Karpas-422 (cell line): ENCODE results near the gene AK1. TPM values are rescaled to one million over a fixed set of nuclear protein-coding genes. Genes with fewer than 3 reads are reported as not detected.

Source experiments
- DNase-seq: peaks from one replicate; pipeline ENCODE4 v3.0.0-alpha.2; 2015
- H2AFZ ChIP-seq: fragments of 200-600 bp; sonication (generic); 2 replicates; pipeline ENCODE4 v1.6.1; 2014; ENCODE audit warnings: antibody characterized with exemption, low read length, mixed read lengths
- H3K27ac ChIP-seq: fragments of 200-600 bp; sonication (generic); 2 replicates; pipeline ENCODE4 v1.5.1; 2014; ENCODE audit warnings: mild to moderate bottlenecking, low read length, moderate library complexity
- H3K27me3 ChIP-seq: fragments of 200-600 bp; sonication (generic); 2 replicates; pipeline ENCODE4 v1.6.1; 2014; ENCODE audit warnings: low read length, mixed read lengths
- H3K36me3 ChIP-seq: fragments of 200-600 bp; sonication (generic); 2 replicates; pipeline ENCODE4 v1.6.1; 2014; ENCODE audit warnings: low read length, mixed read lengths; ENCODE audit not compliant: insufficient read depth
- H3K4me1 ChIP-seq: fragments of 200-600 bp; sonication (generic); 2 replicates; pipeline ENCODE4 v1.6.1; 2014; ENCODE audit warnings: mild to moderate bottlenecking, low read length, mixed read lengths
- H3K4me2 ChIP-seq: fragments of 200-600 bp; sonication (generic); 2 replicates; pipeline ENCODE4 v1.6.1; 2014; ENCODE audit warnings: low read length, low read depth, mild to moderate bottlenecking; ENCODE audit not compliant: poor library complexity, severe bottlenecking
- H3K4me3 ChIP-seq: fragments of 200-600 bp; sonication (generic); 2 replicates; pipeline ENCODE4 v1.5.1; 2014; ENCODE audit warnings: mild to moderate bottlenecking, antibody characterized with exemption, low read length, mixed read lengths
- H3K79me2 ChIP-seq: fragments of 200-600 bp; sonication (generic); 2 replicates; pipeline ENCODE4 v1.6.1; 2014; ENCODE audit warnings: mild to moderate bottlenecking, low read length, mixed read lengths
- H3K9ac ChIP-seq: fragments of 200-600 bp; sonication (generic); 2 replicates; pipeline ENCODE4 v1.6.0; 2014; ENCODE audit warnings: low read length
- H3K9me2 ChIP-seq: fragments of 200-600 bp; sonication (generic), shearing (Covaris generic); replicated peaks from 2 replicates; pipeline ENCODE4 v1.6.0; 2014; ENCODE audit warnings: mild to moderate bottlenecking, low read length, moderate library complexity; ENCODE audit not compliant: insufficient read depth
- H3K9me3 ChIP-seq: fragments of 300-700, 200-600 bp; sonication (generic); 2 replicates; pipeline ENCODE4 v1.6.1; 2014; ENCODE audit warnings: low read length, mixed read lengths
- H4K20me1 ChIP-seq: fragments of 200-600 bp; sonication (generic); 2 replicates; pipeline ENCODE4 v1.6.1; 2014; ENCODE audit warnings: mild to moderate bottlenecking, antibody characterized with exemption, low read length, low read depth; ENCODE audit not compliant: insufficient read depth
- total RNA-seq: library from RNA; depleted of rRNA; stranded (reverse); fragments of >200 nt; shearing (Covaris generic); gene quantifications from 2 replicates; pipeline ENCODE4 v1.2.3, GENCODE V29; 2014; ENCODE audit warnings: low replicate concordance; rRNA removed

The AK1 gene, protein sequence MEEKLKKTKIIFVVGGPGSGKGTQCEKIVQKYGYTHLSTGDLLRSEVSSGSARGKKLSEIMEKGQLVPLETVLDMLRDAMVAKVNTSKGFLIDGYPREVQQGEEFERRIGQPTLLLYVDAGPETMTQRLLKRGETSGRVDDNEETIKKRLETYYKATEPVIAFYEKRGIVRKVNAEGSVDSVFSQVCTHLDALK
- total RNA-seq = 1.0 and 32.6 TPM in 2 replicates

DNA sequence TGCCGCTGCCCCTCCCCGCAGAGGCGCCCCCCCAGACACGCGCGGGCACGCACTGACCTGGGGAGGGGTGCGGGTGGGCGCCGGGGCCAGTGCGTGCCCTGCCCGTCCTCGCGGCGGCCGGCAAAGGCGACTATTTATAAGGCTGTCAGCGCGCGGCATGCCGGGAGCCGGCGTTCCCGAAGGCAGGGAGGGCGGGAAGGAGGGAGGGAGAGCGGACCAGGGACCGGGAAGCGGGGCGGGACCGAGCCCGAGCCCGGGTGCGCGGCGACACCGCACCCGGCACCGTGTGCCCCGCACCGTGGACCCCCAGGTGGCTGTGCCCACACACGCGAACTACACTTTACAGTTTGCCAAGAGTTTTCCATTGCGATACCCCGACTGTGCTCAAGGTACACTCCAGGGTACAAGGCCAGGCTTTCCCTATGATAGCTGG lies at the start of gene AK1:
Gene AK1 (minus strand): TSS at position 110 of the 433 bp plus-strand sequence. CDS start 3,058 bp downstream, outside the sequence.
- Histone ChIP-seq H3K9me2 (no peaks in the 10 kb centered on the region), H3K4me3 (no peak within 1 kb of the TSS), H3K27me3 (no peaks in the 10 kb centered on the region), H3K36me3 (no peaks in the 10 kb centered on the region), H4K20me1 (no peaks in the 10 kb centered on the region), H3K79me2 (no peaks in the 10 kb centered on the region), H3K4me2 (no peak within 1 kb of the TSS), H3K9ac (no peak within 1 kb of the TSS), H3K27ac (no peak within 1 kb of the TSS), H3K4me1 (0 out of 2 replicates have a peak, but pooled peaks cover 2% of the 10 kb centered on the region), H2AFZ (no peak within 1 kb of the TSS), H3K9me3 (no peaks in the 10 kb centered on the region)
- no peak for DNase-seq

DNA sequence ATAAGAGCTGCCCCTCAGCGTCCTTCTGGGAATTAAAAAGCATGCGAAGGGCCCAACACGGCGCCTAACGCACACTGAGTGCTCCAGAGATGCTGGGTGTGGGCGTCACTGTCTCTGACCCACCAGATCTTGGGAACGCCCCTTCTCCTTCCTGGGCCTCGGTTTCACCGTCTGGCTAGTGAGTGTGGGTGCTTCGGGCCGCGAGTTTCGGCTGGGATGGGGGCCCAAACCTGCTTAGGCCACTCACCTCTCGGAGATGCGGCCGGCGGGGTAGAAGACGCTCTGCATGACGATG lies 49.4 kb upstream of the AK1 start:
- Histone ChIP-seq H2AFZ (no peak overlapping the region), H4K20me1 (peaks cover 24% of the 10 kb centered on the region; the same call in 1 of the 2 replicates), H3K4me1 (peaks cover 17% of the 10 kb centered on the region), H3K27me3 (no peaks in the 10 kb centered on the region), H3K9ac (peak overlapping the region; percentile 17; the same call in 1 of the 2 replicates), H3K79me2 (no peaks in the 10 kb centered on the region), H3K4me2 (peak overlapping the region; percentile 44), H3K4me3 (peak overlapping the region; percentile 30; the same call in 1 of the 2 replicates), H3K9me3 (no peaks in the 10 kb centered on the region), H3K27ac (no peak overlapping the region), H3K36me3 (no peaks in the 10 kb centered on the region), H3K9me2 (no peaks in the 10 kb centered on the region)
- DNase-seq = no peak

DNA sequence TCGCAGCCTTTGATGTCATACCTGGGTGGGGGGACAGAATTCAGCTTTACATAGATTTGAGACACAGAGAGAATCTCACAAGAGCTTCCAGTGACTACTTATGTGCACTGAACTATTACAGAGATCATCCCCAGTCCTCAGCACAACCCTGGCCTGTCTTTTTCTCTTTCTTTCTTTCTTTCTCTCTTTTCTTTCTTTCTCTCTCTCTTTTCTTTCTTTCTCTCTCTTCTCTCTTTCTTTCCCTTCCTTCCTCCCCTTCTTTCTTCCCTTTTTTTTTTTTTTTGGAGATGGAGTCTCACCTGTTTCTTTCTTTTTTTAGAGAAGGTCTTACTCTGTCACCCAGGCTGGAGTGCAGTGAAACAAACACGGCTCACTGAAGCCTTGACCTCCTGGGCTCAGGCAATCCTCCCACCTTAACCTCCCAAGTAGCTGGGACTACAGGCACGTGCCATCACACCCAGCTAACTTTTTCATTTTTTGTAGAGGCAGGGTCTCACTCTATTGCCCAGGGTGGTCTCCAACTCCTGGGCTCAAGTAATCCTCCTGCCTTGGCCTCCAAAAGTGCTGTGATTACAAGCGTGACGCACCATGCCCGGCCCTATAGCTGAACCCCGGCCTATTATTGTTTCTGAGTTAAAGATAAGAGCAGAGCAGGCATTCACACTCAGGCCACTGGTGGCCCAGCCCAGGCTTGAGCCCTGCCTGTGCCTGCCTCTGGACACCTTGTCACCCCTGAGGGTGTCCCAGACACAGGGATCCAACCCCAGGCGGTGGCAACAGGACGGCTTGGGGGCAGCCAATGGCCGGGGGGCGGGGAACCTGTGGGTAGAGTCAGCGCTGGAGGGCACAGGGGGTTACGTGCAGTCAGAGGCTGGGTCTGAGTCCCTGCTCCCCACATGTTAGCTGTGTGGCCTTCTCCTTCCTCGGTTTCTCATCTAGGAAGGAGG lies 48.8 kb upstream of the AK1 start:
- Histone ChIP-seq H3K27ac (no peak overlapping the region), H3K4me2 (no peak overlapping the region), H3K9me2 (no peaks in the 10 kb centered on the region), H3K4me1 (peaks cover 15% of the 10 kb centered on the region), H3K79me2 (no peaks in the 10 kb centered on the region), H3K36me3 (no peaks in the 10 kb centered on the region), H3K27me3 (no peaks in the 10 kb centered on the region), H2AFZ (no peak overlapping the region), H3K9ac (peak overlapping the region; percentile 17; the same call in 1 of the 2 replicates), H3K4me3 (peak overlapping the region; percentile 30; the same call in 1 of the 2 replicates), H4K20me1 (peaks cover 20% of the 10 kb centered on the region; the same call in 1 of the 2 replicates), H3K9me3 (no peaks in the 10 kb centered on the region)
- DNase-seq = no peak

DNA sequence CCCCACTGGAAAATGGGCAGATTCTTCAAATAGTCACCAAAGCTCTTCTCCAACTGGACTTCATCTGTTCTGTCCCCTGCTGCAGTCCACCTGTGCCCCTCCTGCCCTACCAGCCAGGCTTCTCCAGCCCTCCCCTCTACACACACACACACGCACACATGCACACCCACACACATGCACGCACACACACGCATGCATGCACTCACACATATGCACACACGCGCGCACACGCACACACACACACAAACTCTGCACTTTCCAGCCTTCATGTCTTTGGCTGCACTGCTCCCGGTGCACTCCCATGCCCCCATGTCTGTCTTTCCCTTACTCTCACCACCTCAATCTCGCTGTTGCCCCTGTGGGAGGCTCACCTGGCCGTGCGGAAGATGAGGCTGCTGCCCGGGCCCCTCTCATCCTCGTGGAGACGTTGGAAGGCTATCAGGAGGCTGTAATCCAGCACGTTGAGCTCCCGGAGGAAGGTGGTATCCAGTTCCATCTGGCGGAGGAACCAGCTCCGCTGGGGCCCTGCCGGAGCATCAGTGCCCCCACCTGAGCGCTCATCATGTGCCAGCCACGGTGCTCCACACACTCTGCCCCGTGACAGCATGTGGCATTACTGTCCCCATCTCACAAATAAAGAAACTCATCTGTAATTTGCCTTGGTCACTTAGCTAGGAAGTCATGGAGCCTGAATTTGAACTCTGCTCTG lies 47.4 kb upstream of the AK1 start:
- Histone ChIP-seq H3K9me3 (no peaks in the 10 kb centered on the region), H3K4me1 (peaks cover 6% of the 10 kb centered on the region), H3K9ac (no peak overlapping the region), H3K9me2 (no peaks in the 10 kb centered on the region), H3K27me3 (no peaks in the 10 kb centered on the region), H3K4me2 (no peak overlapping the region), H3K4me3 (no peak overlapping the region), H4K20me1 (peaks cover 11% of the 10 kb centered on the region; the same call in 1 of the 2 replicates), H3K79me2 (no peaks in the 10 kb centered on the region), H3K36me3 (no peaks in the 10 kb centered on the region), H2AFZ (no peak overlapping the region), H3K27ac (no peak overlapping the region)
- no peak for DNase-seq

DNA sequence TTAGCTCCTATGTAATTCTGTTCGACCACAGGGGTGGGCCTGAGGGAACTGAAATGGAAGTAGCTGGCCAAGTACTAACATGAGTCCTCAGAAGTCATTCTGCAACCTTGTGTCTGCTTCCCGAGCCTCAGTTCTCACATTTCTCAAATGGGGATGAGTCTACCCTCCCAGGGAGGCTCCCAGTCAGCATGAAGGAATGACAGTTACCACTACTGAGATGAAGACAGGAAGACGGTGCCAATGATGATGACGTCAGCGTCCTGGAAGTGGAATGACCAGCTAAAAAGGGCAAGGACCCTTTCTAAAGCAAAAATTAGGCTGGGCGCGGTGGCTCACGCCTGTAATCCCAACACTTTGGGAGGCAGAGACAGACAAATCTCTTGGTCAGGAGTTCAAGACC lies 46.3 kb upstream of the AK1 start:
- Histone ChIP-seq H3K79me2 (no peaks in the 10 kb centered on the region), H3K9ac (no peak overlapping the region), H3K4me3 (no peak overlapping the region), H3K9me2 (no peaks in the 10 kb centered on the region), H3K4me2 (no peak overlapping the region), H4K20me1 (peaks cover 3% of the 10 kb centered on the region; the same call in 1 of the 2 replicates), H3K4me1 (peaks cover 6% of the 10 kb centered on the region), H2AFZ (no peak overlapping the region), H3K36me3 (no peaks in the 10 kb centered on the region), H3K27me3 (no peaks in the 10 kb centered on the region), H3K9me3 (no peaks in the 10 kb centered on the region), H3K27ac (no peak overlapping the region)
- DNase-seq = no peak

DNA sequence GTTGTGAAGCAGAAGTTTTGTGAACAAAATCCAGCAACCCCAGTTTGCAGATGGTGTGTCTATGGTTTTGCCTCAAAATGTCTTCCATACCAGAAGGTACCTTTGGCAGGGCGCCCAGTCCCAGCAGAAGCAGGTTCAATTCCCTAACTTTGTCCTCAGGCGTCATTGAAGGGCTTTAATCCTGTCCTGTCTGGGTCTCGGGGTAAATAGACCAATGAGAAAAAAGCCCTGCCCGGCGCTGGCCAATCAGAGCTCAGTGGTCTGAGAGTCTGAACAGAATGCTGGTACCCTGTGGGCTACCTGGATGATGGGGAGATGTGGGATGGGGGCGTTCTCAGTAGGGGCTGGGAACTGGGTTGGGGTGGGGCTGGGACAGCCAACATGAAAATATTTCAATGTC lies 45.6 kb upstream of the AK1 start:
- H3K9ac ChIP-seq = no peak overlapping the region
- H2AFZ ChIP-seq = no peak overlapping the region

DNA sequence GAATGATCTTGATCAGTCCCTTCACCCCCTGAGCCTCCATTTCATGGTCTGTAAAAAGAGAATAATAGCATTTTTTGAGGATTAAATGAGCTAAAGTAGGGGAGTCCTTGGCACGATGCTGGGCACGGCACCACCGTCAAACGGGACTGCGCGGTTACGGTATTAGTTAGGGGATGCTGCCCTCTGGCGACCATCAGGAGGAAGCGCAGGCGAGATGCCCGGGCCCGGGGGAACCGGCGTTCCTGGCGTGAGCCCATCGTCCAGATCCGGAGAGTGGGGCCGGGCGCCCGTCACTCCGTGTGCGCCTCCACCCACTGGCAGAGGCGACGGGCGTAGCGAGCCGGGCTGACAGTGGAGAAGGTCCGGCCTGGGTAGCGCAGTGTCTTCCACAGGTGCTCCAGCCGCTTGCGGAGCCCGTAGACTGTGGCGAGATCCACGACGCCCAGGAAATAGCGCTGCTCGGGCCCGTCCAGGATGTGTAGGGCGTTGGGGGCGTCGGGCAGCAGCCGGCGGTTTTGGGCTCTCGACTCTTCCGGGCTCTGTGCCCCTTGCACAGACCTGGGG lies 44.2 kb upstream of the AK1 start:
- Histone ChIP-seq H3K79me2 (peaks cover 1% of the 10 kb centered on the region; the same call in 1 of the 2 replicates), H2AFZ (no peak overlapping the region), H3K9me2 (no peaks in the 10 kb centered on the region), H3K27ac (no peak overlapping the region), H3K4me1 (peaks cover 17% of the 10 kb centered on the region), H3K4me3 (no peak overlapping the region), H3K9me3 (no peaks in the 10 kb centered on the region), H3K4me2 (peak overlapping the region; percentile 36), H3K27me3 (no peaks in the 10 kb centered on the region), H3K9ac (no peak overlapping the region), H3K36me3 (no peaks in the 10 kb centered on the region), H4K20me1 (no peaks in the 10 kb centered on the region)
- DNase-seq = peak; percentile 87

More for the DNA sequence above, 45.6 kb upstream of the AK1 start:
- no peak overlapping the region for H3K27ac ChIP-seq
- H3K27me3 ChIP-seq = no peaks in the 10 kb centered on the region
- no peaks in the 10 kb centered on the region for H3K9me2 ChIP-seq
- no peaks in the 10 kb centered on the region for H3K9me3 ChIP-seq
- H3K79me2 ChIP-seq = no peaks in the 10 kb centered on the region
- peaks cover 10% of the 10 kb centered on the region for H3K4me1 ChIP-seq
- no peak overlapping the region for H3K4me2 ChIP-seq
- no peak overlapping the region for H3K4me3 ChIP-seq
- DNase-seq = no peak
- no peaks in the 10 kb centered on the region for H4K20me1 ChIP-seq
- H3K36me3 ChIP-seq = no peaks in the 10 kb centered on the region
